Stimulated activated CD8-positive, alpha-beta memory T cell treated with anti-CD3 and anti-CD28 coated beads, Interleukin-4, amount 100 ng/mL, for 24 hours (primary cell): ENCODE data around the gene CALML3.

Experiments used
- DNase-seq: peaks from one replicate; pipeline ENCODE4 v3.0.0-alpha.2; 2020; ENCODE audit warnings: low read depth

Gene CALML3

GRCh38 chr10:5567477-5567876 lies 42.7 kb downstream of the CALML3 start:
- no peak for DNase-seq

- DNase-seq, result no peak
Observed at GRCh38 chr10:5568984-5569383, 44.2 kb downstream of the CALML3 start.

GRCh38 chr10:5569568-5569967 lies 44.8 kb downstream of the CALML3 start:
- DNase-seq, result no peak

GRCh38 chr10:5570007-5570655 lies 45.4 kb downstream of the CALML3 start:
- no peak for DNase-seq

GRCh38 chr10:5570979-5571810 lies 46.4 kb downstream of the CALML3 start:
- no peak for DNase-seq

- DNase-seq, result no peak
Observed at GRCh38 chr10:5571826-5572225, 47.1 kb downstream of the CALML3 start.

- no peak for DNase-seq
Observed at GRCh38 chr10:5573319-5573950, 48.7 kb downstream of the CALML3 start.

- no peak for DNase-seq
Observed at GRCh38 chr10:5573968-5574641, 49.3 kb downstream of the CALML3 start.

GRCh38 chr10:5574642-5575131 lies 49.9 kb downstream of the CALML3 start:
- no peak for DNase-seq

GRCh38 chr10:5575144-5575481 lies 50.4 kb downstream of the CALML3 start:
- DNase-seq, result no peak

- DNase-seq, result no peak
Observed at GRCh38 chr10:5575482-5576153, 50.9 kb downstream of the CALML3 start.

- no peak for DNase-seq
Observed at GRCh38 chr10:5576154-5576748, 51.5 kb downstream of the CALML3 start.
